RWPE2 (cell line): Measurements from ENCODE around the gene SAFB2.

Experiments
- ATAC-seq: fragments of 200-7000 bp; cut with Tn5 transposase; 3 replicates; pipeline ENCODE4 v1.9.1; 2021; ENCODE audit warnings: low read depth
- DNase-seq: peaks from one replicate; pipeline ENCODE4 v3.0.0-alpha.2; 2020; ENCODE audit warnings: low spot score
- H3K27ac ChIP-seq: fragments of 450-650 bp; 2 replicates; pipeline ENCODE4 v1.5.1; 2017; ENCODE audit warnings: mild to moderate bottlenecking; ENCODE audit not compliant: poor library complexity, severe bottlenecking
- H3K27me3 ChIP-seq: fragments of 250-450 bp; sonication (Bioruptor Pico); 2 replicates; pipeline ENCODE4 v1.5.1; 2021; ENCODE audit warnings: mild to moderate bottlenecking, moderate library complexity; ENCODE audit not compliant: insufficient read depth, poor library complexity, severe bottlenecking
- H3K36me3 ChIP-seq: fragments of 250-450 bp; sonication (Bioruptor Pico); 2 replicates; pipeline ENCODE4 v1.5.1; 2020; ENCODE audit warnings: low read depth, mild to moderate bottlenecking, moderate library complexity
- H3K4me1 ChIP-seq: fragments of 250-450 bp; sonication (Bioruptor Pico); 2 replicates; pipeline ENCODE4 v1.5.1; 2021; ENCODE audit warnings: mild to moderate bottlenecking, moderate library complexity; ENCODE audit not compliant: insufficient read depth, poor library complexity, severe bottlenecking
- H3K4me3 ChIP-seq: fragments of 250-450 bp; sonication (Bioruptor Pico); 2 replicates; pipeline ENCODE4 v1.5.1; 2021; ENCODE audit warnings: mild to moderate bottlenecking, moderate library complexity; ENCODE audit not compliant: severe bottlenecking
- H3K9me3 ChIP-seq: fragments of 250-450 bp; sonication (Bioruptor Pico); 2 replicates; pipeline ENCODE4 v1.5.1; 2021; ENCODE audit warnings: mild to moderate bottlenecking, moderate library complexity; ENCODE audit not compliant: severe bottlenecking
- CTCF ChIP-seq: fragments of 450-650 bp; IDR thresholded peaks from one replicate; pipeline ENCODE4 v1.5.1; 2017; ENCODE audit warnings: mild to moderate bottlenecking, moderate library complexity; ENCODE audit not compliant: poor library complexity, severe bottlenecking

SAFB2 gene

GRCh38 chr19:5621311-5621944, 1.1 kb downstream of the SAFB2 start:
- DNase-seq (no peak), ATAC-seq (no peak)
- H3K4me1 ChIP-seq, result peaks cover 20% of the 10 kb centered on the region
- H3K4me3 ChIP-seq, result peak overlapping the region; percentile 84
- peaks cover 68% of the 10 kb centered on the region for H3K36me3 ChIP-seq
- H3K27me3 ChIP-seq, result no peaks in the 10 kb centered on the region
- no peaks in the 10 kb centered on the region for H3K9me3 ChIP-seq
- no peak overlapping the region for H3K27ac ChIP-seq
- no peak for TF ChIP-seq CTCF

GRCh38 chr19:5619946-5620345, 2.6 kb downstream of the SAFB2 start:
- no peak overlapping the region for H3K27ac ChIP-seq
- TF ChIP-seq CTCF, result no peak
- peaks cover 15% of the 10 kb centered on the region for H3K4me1 ChIP-seq
- H3K9me3 ChIP-seq, result no peaks in the 10 kb centered on the region
- H3K4me3 ChIP-seq, result no peak overlapping the region
- H3K36me3 ChIP-seq, result peaks cover 68% of the 10 kb centered on the region
- H3K27me3 ChIP-seq, result no peaks in the 10 kb centered on the region
- ATAC-seq (no peak), DNase-seq (no peak)

GRCh38 chr19:5618591-5618990, 4.0 kb downstream of the SAFB2 start:
- DNase-seq (no peak), ATAC-seq (no peak)
- Histone ChIP-seq H3K4me3 (no peak overlapping the region), H3K27me3 (no peaks in the 10 kb centered on the region), H3K4me1 (peaks cover 12% of the 10 kb centered on the region), H3K9me3 (no peaks in the 10 kb centered on the region), H3K36me3 (peaks cover 75% of the 10 kb centered on the region), H3K27ac (no peak overlapping the region)
- TF ChIP-seq CTCF, result no peak

GRCh38 chr19:5617080-5617479, 5.5 kb downstream of the SAFB2 start:
- Histone ChIP-seq H3K27me3 (no peaks in the 10 kb centered on the region), H3K9me3 (no peaks in the 10 kb centered on the region), H3K4me3 (no peak overlapping the region), H3K27ac (no peak overlapping the region), H3K4me1 (peaks cover 12% of the 10 kb centered on the region), H3K36me3 (peaks cover 90% of the 10 kb centered on the region)
- no peak for TF ChIP-seq CTCF
- ATAC-seq, result no peak
- no peak for DNase-seq

- no peak for TF ChIP-seq CTCF
- ATAC-seq, result no peak
- no peaks in the 10 kb centered on the region for H3K9me3 ChIP-seq
- peaks cover 7% of the 10 kb centered on the region for H3K4me1 ChIP-seq
- peaks cover 89% of the 10 kb centered on the region for H3K36me3 ChIP-seq
- H3K27ac ChIP-seq, result no peak overlapping the region
- H3K4me3 ChIP-seq, result no peak overlapping the region
- no peaks in the 10 kb centered on the region for H3K27me3 ChIP-seq
- DNase-seq, result no peak
These were observed 6.7 kb downstream of the SAFB2 start for GRCh38 chr19:5615756-5616327.
